GM18507 (cell line): Measurements from ENCODE around the gene AGR2.

Experiments used
- DNase-seq: peaks from one replicate; pipeline ENCODE4 v3.0.0; 2011; ENCODE audit warnings: low read depth; ENCODE audit not compliant: insufficient read length; ENCODE audit errors: extremely low spot score
- FAIRE-seq: peaks from 2 replicates; lab custom pipeline; 2011; peaks lifted over from hg19 to GRCh38; lab: Jason Lieb, UNC

AGR2 gene

GRCh38 chr7:16816824-16817223, 12.0 kb upstream of the AGR2 start:
- FAIRE-seq (no peak), DNase-seq (no peak)

GRCh38 chr7:16815001-16815400, 10.2 kb upstream of the AGR2 start:
- DNase-seq (no peak), FAIRE-seq (no peak)

- FAIRE-seq (no peak), DNase-seq (no peak)
Measured at GRCh38 chr7:16813232-16813616, 8.4 kb upstream of the AGR2 start.

GRCh38 chr7:16812542-16813231, 7.9 kb upstream of the AGR2 start:
- DNase-seq: no peak
- no peak for FAIRE-seq

GRCh38 chr7:16811551-16811950, 6.8 kb upstream of the AGR2 start:
- no peak for DNase-seq
- FAIRE-seq: no peak

- no peak for FAIRE-seq
- no peak for DNase-seq
Measured at GRCh38 chr7:16810573-16810972, 5.8 kb upstream of the AGR2 start.

- FAIRE-seq (no peak), DNase-seq (no peak)
Measured at GRCh38 chr7:16810112-16810511, 5.3 kb upstream of the AGR2 start.

- no peak for FAIRE-seq
- DNase-seq: no peak
Measured at GRCh38 chr7:16805441-16805840, 642 bp upstream of the AGR2 start.

GRCh38 chr7:16803881-16804673, 722 bp downstream of the AGR2 start:
- FAIRE-seq (no peak), DNase-seq (no peak)

- DNase-seq: no peak
- FAIRE-seq: no peak
Measured at GRCh38 chr7:16803125-16803524, 1.7 kb downstream of the AGR2 start.

- DNase-seq (no peak), FAIRE-seq (no peak)
Measured at GRCh38 chr7:16801579-16801978, 3.2 kb downstream of the AGR2 start.

- peak; percentile 4 for DNase-seq
- peak; percentile 69 for FAIRE-seq
Measured at GRCh38 chr7:16801111-16801542, 3.7 kb downstream of the AGR2 start.

GRCh38 chr7:16795624-16796023, 9.2 kb downstream of the AGR2 start:
- DNase-seq (no peak), FAIRE-seq (no peak)

- DNase-seq: no peak
- no peak for FAIRE-seq
Measured at GRCh38 chr7:16794986-16795385, 9.8 kb downstream of the AGR2 start.

- no peak for FAIRE-seq
- DNase-seq: no peak
Measured at GRCh38 chr7:16791905-16792698, 12.7 kb downstream of the AGR2 start.

GRCh38 chr7:16791071-16791470, 13.7 kb downstream of the AGR2 start:
- DNase-seq: no peak

GRCh38 chr7:16787127-16787526, 17.7 kb downstream of the AGR2 start:
- DNase-seq (no peak), FAIRE-seq (no peak)

More at GRCh38 chr7:16791071-16791470, 13.7 kb downstream of the AGR2 start:
- FAIRE-seq: no peak

GRCh38 chr7:16786257-16786656, 18.5 kb downstream of the AGR2 start:
- DNase-seq (no peak), FAIRE-seq (no peak)

GRCh38 chr7:16785846-16786245, 19.0 kb downstream of the AGR2 start:
- DNase-seq (no peak), FAIRE-seq (no peak)

- no peak for DNase-seq
- FAIRE-seq: no peak
Measured at GRCh38 chr7:16785321-16785720, 19.5 kb downstream of the AGR2 start.
